Heart left ventricle (tissue), 16 donors: ENCODE results near the gene PEX19. TPM values are rescaled to one million over a fixed set of nuclear protein-coding genes. Genes with fewer than 3 reads are reported as not detected.

Source experiments
- ATAC-seq, 4 donors: fragments of 200-7000 bp; cut with Tn5 transposase; one replicate each; pipeline ENCODE4 v1.9.1; 2020 to 2022; ENCODE audit warnings: moderate library complexity in 4 of 4, mild to moderate bottlenecking in 3 of 4, moderate number of reproducible peaks in 1 of 4
- DNase-seq, 5 donors: peaks; one replicate each; pipeline ENCODE4 v3.0.0-alpha.2; 2020
- H3K27ac ChIP-seq, 12 donors: fragments of 200-600 bp; sonication (generic) in 4 of 12; one replicate each; pipeline versions ENCODE4 v1.5.0 to v1.8.0; 2016 to 2022; ENCODE audit warnings: mild to moderate bottlenecking in 2 of 12
- H3K27me3 ChIP-seq, 9 donors: fragments of 200-600 bp; sonication (generic) in 2 of 9; one replicate each; pipeline versions ENCODE4 v1.5.1 to v1.8.0; 2016 to 2022; ENCODE audit warnings: mild to moderate bottlenecking in 3 of 9
- H3K36me3 ChIP-seq, 9 donors: fragments of 200-600 bp; sonication (generic) in 2 of 9; one replicate each; pipeline versions ENCODE4 v1.5.0 to v1.8.0; 2018 to 2022; ENCODE audit warnings: mild to moderate bottlenecking in 2 of 9
- H3K4me1 ChIP-seq, 12 donors: fragments of 200-600 bp; sonication (generic) in 4 of 12; one replicate each; pipeline versions ENCODE4 v1.5.0 to v1.8.0; 2016 to 2022; ENCODE audit warnings: mild to moderate bottlenecking in 3 of 12
- H3K4me3 ChIP-seq, 12 donors: fragments of 200-600 bp; sonication (generic) in 4 of 12; one replicate each; pipeline versions ENCODE4 v1.5.0 to v1.8.0; 2017 to 2022; ENCODE audit warnings: mild to moderate bottlenecking in 9 of 12, moderate library complexity in 4 of 12
- H3K9me3 ChIP-seq, 12 donors: fragments of 200-600 bp; sonication (generic) in 4 of 12; one replicate each; pipeline versions ENCODE4 v1.5.0 to v1.8.0; 2016 to 2022; ENCODE audit warnings: mild to moderate bottlenecking in 1 of 12
- CTCF ChIP-seq, 12 donors: fragments of 200-600 bp; sonication (generic) in 4 of 12; IDR thresholded peaks; one replicate each; pipeline versions ENCODE4 v1.5.0 to v1.8.0; 2018 to 2022; ENCODE audit warnings: antibody characterized with exemption in 12 of 12, mild to moderate bottlenecking in 5 of 12
- POLR2A ChIP-seq, 2 donors: fragments of 450-650 bp; IDR thresholded peaks; one replicate each; pipeline ENCODE4 v1.6.1; 2017; ENCODE audit warnings: antibody characterized with exemption in 2 of 2, mild to moderate bottlenecking in 2 of 2, moderate library complexity in 2 of 2
- WGBS, 4 donors: extraction: QIAGEN DNeasy Blood & Tissue Kit in 2 of 4; methylation state at CpG; one replicate each; pipeline versions ENCODE4 v1.1.5 to v1.1.7; 2013 to 2018; 5-methylcytosine and 5-hydroxymethylcytosine counted together
- intact Hi-C, 10 donors: fragments of 100-400 bp; cut with DNase I; formaldehyde crosslinking; loops; one replicate each; pipeline versions ENCODE4 v1.11.1 to v1.14.2; 2022
- polyA plus RNA-seq, 2 donors: library from polyadenylated mRNA; stranded (reverse); fragments of 200-250 nt; gene quantifications; one replicate each; pipeline ENCODE4 v1.2.3, GENCODE V29; 2013
- total RNA-seq, 9 donors: library from RNA; depleted of rRNA in 2 of 9; stranded (reverse); fragments of >200 nt in 2 of 9; fragmentation: NEBNext Ultra II Directional in 3 of 9; extraction: Animal tissue kit (Norgen Biotek cat#: 25700) in 3 of 9; gene quantifications; one replicate each; pipeline versions ENCODE4 v1.1.0 to v1.2.4, GENCODE V29; 2016 to 2023
- donor health status: ischemic (EF 13 %, LVEDD 7.1; RV severe dilation, severe dysfunction).
- donor health status: healthy with polysubstance abuse.
- donor health status: DM: no; HTN: yes; CAD: no.
- donor health status: DM: no; HTN: no; CAD: no.
- donor health status: ischemic (EF 25% LVEDD 6.9; RV normal size, moderate dysfunction).
- donor health status: ischemic (EF 25% LVEDD 5.7; RV mildly dilated, moderate dysfunction).
- donor health status: healthy.
- donor health status: DM: yes; HTN: yes; CAD: no.
- donor health status: ischemic (EF 35%, LVEDD 5.7; RV mildly dilated, moderate dysfunction).
- donor health status: nonischemic (EF 11% LVEDD 7.7; RV severe dilation, severe dysfunction).
- donor health status: DM: yes; HTN: yes; CAD: no.
- donor health status: PGD.
- donor health status: ischemic (EF 29% LVEDD 5.4; RV normal size, mild dysfunction).
- donor health status: nonischemic (EF 23%, LVEDD 6.1; RV moderate dilation, normal function).

PEX19 gene
- total and polyA plus RNA-seq, 11 donors, result 22.5 to 105 (median 85.3) TPM

- 95 to 100% (median 97%) methylated on average over 2 of the region's 2 CpGs for WGBS, 4 donors
- no peak overlapping the region for H3K4me3 ChIP-seq
- H3K4me1 ChIP-seq, result peaks cover 0 to 17% (median 5%) of the 10 kb centered on the region in 12 donors
- intact Hi-C loops, result no loop called here
- peaks cover 0 to 100% (median 98%) of the 10 kb centered on the region in 9 donors for H3K36me3 ChIP-seq
- TF ChIP-seq CTCF (IDR thresholded peaks at IDR 0.05) (no peak), POLR2A (IDR thresholded peaks at IDR 0.05) (no peak)
- ATAC-seq (no peak), DNase-seq (no peak)
- H3K27ac ChIP-seq, result no peak overlapping the region
- no peaks in the 10 kb centered on the region for H3K9me3 ChIP-seq
- no peaks in the 10 kb centered on the region for H3K27me3 ChIP-seq
Observed at GRCh38 chr1:160237558-160237957, 47.4 kb downstream of the PEX19 start.

- intact Hi-C loops, result no loop called here
- H3K27me3 ChIP-seq, result no peaks in the 10 kb centered on the region
- H3K4me1 ChIP-seq, result peaks cover 0 to 14% (median 5%) of the 10 kb centered on the region in 12 donors
- H3K27ac ChIP-seq, result no peak overlapping the region
- DNase-seq, result no peak
- H3K4me3 ChIP-seq, result no peak overlapping the region
- TF ChIP-seq POLR2A (IDR thresholded peaks at IDR 0.05), result no peak
- no peak for TF ChIP-seq CTCF (IDR thresholded peaks at IDR 0.05)
- peaks cover 0 to 100% (median 99%) of the 10 kb centered on the region in 9 donors for H3K36me3 ChIP-seq
- no peaks in the 10 kb centered on the region for H3K9me3 ChIP-seq
- no peak for ATAC-seq
- WGBS, 4 donors, result 80 to 90% (median 87%) methylated on average over 5 of the region's 5 CpGs
Observed at GRCh38 chr1:160236806-160237205, 48.1 kb downstream of the PEX19 start.

- ATAC-seq (no peak), DNase-seq (no peak)
- peaks cover 0 to 100% (median 99%) of the 10 kb centered on the region in 9 donors for H3K36me3 ChIP-seq
- H3K27me3 ChIP-seq, result no peaks in the 10 kb centered on the region
- no peak overlapping the region for H3K27ac ChIP-seq
- intact Hi-C loops, result no loop called here
- TF ChIP-seq CTCF (IDR thresholded peaks at IDR 0.05) (no peak), POLR2A (IDR thresholded peaks at IDR 0.05) (no peak)
- H3K4me1 ChIP-seq, result peaks cover 0 to 4% (median 0%) of the 10 kb centered on the region in 12 donors
- H3K9me3 ChIP-seq, result no peaks in the 10 kb centered on the region
- H3K4me3 ChIP-seq, result no peak overlapping the region
Observed at GRCh38 chr1:160232911-160233310, 52.0 kb downstream of the PEX19 start.

- ATAC-seq (no peak), DNase-seq (no peak)
- intact Hi-C loops, result loop anchor here in 1 of 10 donors (10.0 kb wide), 1 partner anchor 124 kb away; no protein-coding TSS in a partner anchor
Observed at GRCh38 chr1:160228431-160228830, 56.5 kb downstream of the PEX19 start.

More at GRCh38 chr1:160228431-160228830, 56.5 kb downstream of the PEX19 start:
- peaks cover 0 to 11% (median 1%) of the 10 kb centered on the region in 12 donors for H3K4me1 ChIP-seq
- H3K4me3 ChIP-seq, result no peak overlapping the region
- no peak for TF ChIP-seq POLR2A (IDR thresholded peaks at IDR 0.05)
- TF ChIP-seq CTCF (IDR thresholded peaks at IDR 0.05), result no peak
- peaks cover 0 to 100% (median 99%) of the 10 kb centered on the region in 9 donors for H3K36me3 ChIP-seq
- no peak overlapping the region for H3K27ac ChIP-seq
- no peaks in the 10 kb centered on the region for H3K9me3 ChIP-seq
- no peaks in the 10 kb centered on the region for H3K27me3 ChIP-seq
